Hepatocyte (in vitro differentiated cells): ENCODE measurements around the gene EXOC3L4. TPM values are rescaled to one million over a fixed set of nuclear protein-coding genes. Genes with fewer than 3 reads are reported as not detected.
A peak's percentile ranks its signal among the peaks of the same experiment; 100 is the strongest.

Experiments
- DNase-seq: peaks from one replicate; pipeline ENCODE4 v3.0.0-alpha.2; 2016; ENCODE audit warnings: low spot score
- H2AFZ ChIP-seq: fragments of 200-600 bp; sonication (generic); 2 replicates; pipeline ENCODE4 v1.6.0; 2016; ENCODE audit warnings: antibody characterized with exemption, mild to moderate bottlenecking
- H3K27ac ChIP-seq: fragments of 200-600 bp; sonication (generic); 2 replicates; pipeline ENCODE4 v1.5.1; 2016; ENCODE audit warnings: mild to moderate bottlenecking
- H3K27me3 ChIP-seq: fragments of 200-600 bp; sonication (generic); 2 replicates; pipeline ENCODE4 v1.6.1; 2016
- H3K36me3 ChIP-seq: fragments of 200-600 bp; sonication (generic); replicated peaks from 2 replicates; pipeline ENCODE4 v1.5.1; 2016; ENCODE audit warnings: low read depth; ENCODE audit not compliant: insufficient read depth
- H3K4me1 ChIP-seq: fragments of 200-600 bp; sonication (generic); 2 replicates; pipeline ENCODE4 v1.5.1; 2016; ENCODE audit warnings: mild to moderate bottlenecking, moderate library complexity; ENCODE audit not compliant: insufficient read depth
- H3K4me2 ChIP-seq: fragments of 200-600 bp; sonication (generic); 2 replicates; pipeline ENCODE4 v1.6.0; 2016
- H3K4me3 ChIP-seq: fragments of 200-600 bp; sonication (generic); 2 replicates; pipeline ENCODE4 v1.5.1; 2016; ENCODE audit warnings: mild to moderate bottlenecking
- H3K79me2 ChIP-seq: fragments of 200-600 bp; sonication (generic); 2 replicates; pipeline ENCODE4 v1.6.0; 2017; ENCODE audit warnings: mild to moderate bottlenecking
- H3K9me2 ChIP-seq: fragments of 200-600 bp; sonication (generic); replicated peaks from 2 replicates; pipeline ENCODE4 v1.6.0; 2017; ENCODE audit warnings: mild to moderate bottlenecking; ENCODE audit not compliant: insufficient read depth
- H3K9me3 ChIP-seq: fragments of 200-600 bp; sonication (generic); 2 replicates; pipeline ENCODE4 v1.5.1; 2016; ENCODE audit warnings: low read depth, mild to moderate bottlenecking
- H4K20me1 ChIP-seq: fragments of 200-600 bp; sonication (generic); 2 replicates; pipeline ENCODE4 v1.6.0; 2016; ENCODE audit warnings: mild to moderate bottlenecking; ENCODE audit not compliant: insufficient read depth, poor library complexity, severe bottlenecking
- EZH2 ChIP-seq: fragments of 200-600 bp; sonication (generic); IDR thresholded peaks from 2 replicates; pipeline ENCODE4 v1.6.1; 2016; ENCODE audit warnings: antibody characterized with exemption, mild to moderate bottlenecking, borderline replicate concordance
- EZH2phosphoT487 ChIP-seq: fragments of 200-600 bp; sonication (generic); IDR thresholded peaks from one replicate; pipeline ENCODE4 v1.6.1; 2018; ENCODE audit warnings: antibody characterized with exemption, mild to moderate bottlenecking, low read depth, moderate library complexity; ENCODE audit not compliant: unreplicated experiment, severe bottlenecking
- whole genome bisulfite sequencing: methylation state at CpG from one replicate; pipeline ENCODE4 v1.1.6; 2016; ENCODE audit warnings: low lambda C conversion rate; ENCODE audit errors: missing lambda C conversion rate; 5-methylcytosine and 5-hydroxymethylcytosine counted together
- polyA plus RNA-seq: library from polyadenylated mRNA; unstranded; fragments of >200 nt; fragmentation: Nextera tagmentation; extraction: Ambion mirVana; gene quantifications from 2 replicates; pipeline ENCODE4 v1.2.1, GENCODE V29; 2016
- total RNA-seq: library from RNA; depleted of rRNA; stranded (reverse); fragments of >200 nt; gene quantifications from 2 replicates; pipeline ENCODE4 v1.2.3, GENCODE V29; 2014
- TF ChIP-seq, protein P1 (sequence below): fragments of 200-600 bp; sonication (generic); IDR thresholded peaks from 2 replicates; pipeline ENCODE4 v1.5.1; 2016; ENCODE audit warnings: antibody characterized with exemption, mild to moderate bottlenecking; ENCODE audit not compliant: poor library complexity

EXOC3L4 gene
- total and polyA plus RNA-seq, 2 experiments from 2014 or later, result 35.3 to 40.3 TPM

GRCh38 chr14:103073367-103073875 is 21.1 kb upstream of the EXOC3L4 start:
- no peak overlapping the region for H3K4me2 ChIP-seq
- H3K4me3 ChIP-seq, result no peak overlapping the region
- H3K4me1 ChIP-seq, result peaks cover 16% of the 10 kb centered on the region

DNA sequence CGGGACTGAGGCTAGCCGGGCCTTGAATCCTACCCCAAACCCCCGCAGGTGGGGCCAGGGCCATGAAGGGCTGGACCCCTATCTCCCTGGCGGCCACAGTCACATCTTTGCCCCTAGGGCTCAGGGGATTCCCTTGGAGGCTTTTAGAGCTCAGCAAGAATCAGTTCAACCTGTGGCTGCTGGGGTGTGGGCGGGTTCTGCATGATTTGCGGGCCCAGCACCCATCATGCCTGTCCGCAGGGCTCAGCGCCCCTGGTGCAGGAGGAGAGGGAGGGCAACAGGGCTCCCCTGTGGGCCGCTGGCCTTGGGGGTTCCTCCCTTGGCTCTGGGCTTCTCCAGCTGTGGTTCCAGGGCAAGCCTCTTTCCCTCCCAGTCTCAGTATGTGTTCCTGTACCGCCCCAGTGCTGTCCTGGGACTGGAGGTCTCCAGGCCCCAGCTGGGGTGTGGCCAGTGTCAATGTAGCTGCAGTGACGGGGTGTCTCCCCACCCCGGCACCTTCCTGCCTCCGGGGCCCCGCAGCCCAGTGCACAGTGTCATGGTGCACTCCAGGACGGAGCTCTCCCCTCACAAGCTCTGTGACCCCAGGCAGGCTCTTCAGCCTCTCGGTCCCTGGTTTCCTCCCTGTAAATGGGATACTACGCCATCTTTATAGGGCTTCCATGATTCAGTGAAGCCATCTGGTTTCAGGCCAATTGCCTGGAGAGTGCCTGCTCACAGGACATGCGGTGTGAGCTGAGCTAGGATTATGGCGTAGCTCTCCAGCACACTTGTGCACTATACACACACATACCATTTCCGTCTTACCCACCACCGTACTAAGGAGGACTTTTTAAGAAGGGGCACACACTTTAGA is 20.4 kb upstream of the EXOC3L4 start:
- DNase-seq, result no peak
- Histone ChIP-seq H3K4me2 (peak overlapping the region; percentile 84), H3K36me3 (no peaks in the 10 kb centered on the region), H3K79me2 (no peaks in the 10 kb centered on the region), H3K9me3 (no peaks in the 10 kb centered on the region), H3K4me1 (peaks cover 16% of the 10 kb centered on the region), H4K20me1 (no peaks in the 10 kb centered on the region), H3K9me2 (no peaks in the 10 kb centered on the region), H2AFZ (no peak overlapping the region), H3K27me3 (no peaks in the 10 kb centered on the region), H3K4me3 (no peak overlapping the region), H3K27ac (peak overlapping the region; percentile 63)
- TF ChIP-seq, protein P1, sequence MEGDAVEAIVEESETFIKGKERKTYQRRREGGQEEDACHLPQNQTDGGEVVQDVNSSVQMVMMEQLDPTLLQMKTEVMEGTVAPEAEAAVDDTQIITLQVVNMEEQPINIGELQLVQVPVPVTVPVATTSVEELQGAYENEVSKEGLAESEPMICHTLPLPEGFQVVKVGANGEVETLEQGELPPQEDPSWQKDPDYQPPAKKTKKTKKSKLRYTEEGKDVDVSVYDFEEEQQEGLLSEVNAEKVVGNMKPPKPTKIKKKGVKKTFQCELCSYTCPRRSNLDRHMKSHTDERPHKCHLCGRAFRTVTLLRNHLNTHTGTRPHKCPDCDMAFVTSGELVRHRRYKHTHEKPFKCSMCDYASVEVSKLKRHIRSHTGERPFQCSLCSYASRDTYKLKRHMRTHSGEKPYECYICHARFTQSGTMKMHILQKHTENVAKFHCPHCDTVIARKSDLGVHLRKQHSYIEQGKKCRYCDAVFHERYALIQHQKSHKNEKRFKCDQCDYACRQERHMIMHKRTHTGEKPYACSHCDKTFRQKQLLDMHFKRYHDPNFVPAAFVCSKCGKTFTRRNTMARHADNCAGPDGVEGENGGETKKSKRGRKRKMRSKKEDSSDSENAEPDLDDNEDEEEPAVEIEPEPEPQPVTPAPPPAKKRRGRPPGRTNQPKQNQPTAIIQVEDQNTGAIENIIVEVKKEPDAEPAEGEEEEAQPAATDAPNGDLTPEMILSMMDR, result no peak
- TF ChIP-seq EZH2phosphoT487 (no peak), EZH2 (no peak)
- 78% methylated on average over 18 of the region's 21 CpGs for WGBS

More at GRCh38 chr14:103073367-103073875, 21.1 kb upstream of the EXOC3L4 start:
- H3K79me2 ChIP-seq, result no peaks in the 10 kb centered on the region
- H4K20me1 ChIP-seq, result no peaks in the 10 kb centered on the region
- no peaks in the 10 kb centered on the region for H3K36me3 ChIP-seq
- H3K27ac ChIP-seq, result peak overlapping the region; percentile 37
- TF ChIP-seq EZH2 (no peak), EZH2phosphoT487 (no peak)
- TF ChIP-seq, protein P1, result no peak
- DNase-seq, result no peak
- no peaks in the 10 kb centered on the region for H3K9me3 ChIP-seq
- H3K27me3 ChIP-seq, result no peaks in the 10 kb centered on the region
- H2AFZ ChIP-seq, result no peak overlapping the region
- WGBS, result 88% methylated on average over 14 of the region's 14 CpGs
- H3K9me2 ChIP-seq, result no peaks in the 10 kb centered on the region

- peak; percentile 75 for DNase-seq
These were observed 19.7 kb upstream of the EXOC3L4 start for GRCh38 chr14:103074729-103075367.

More at GRCh38 chr14:103074729-103075367, 19.7 kb upstream of the EXOC3L4 start:
- Histone ChIP-seq H3K79me2 (no peaks in the 10 kb centered on the region), H3K27me3 (no peaks in the 10 kb centered on the region), H3K4me2 (peak overlapping the region; percentile 84), H3K9me3 (no peaks in the 10 kb centered on the region), H2AFZ (peak overlapping the region; percentile 73), H3K27ac (peak overlapping the region; percentile 63), H3K4me1 (peaks cover 16% of the 10 kb centered on the region), H3K9me2 (no peaks in the 10 kb centered on the region), H3K4me3 (peak overlapping the region; percentile 1), H4K20me1 (no peaks in the 10 kb centered on the region), H3K36me3 (no peaks in the 10 kb centered on the region)
- TF ChIP-seq EZH2, result no peak
- TF ChIP-seq, protein P1, result no peak
- WGBS, result 30% methylated on average over 16 of the region's 21 CpGs
